Measurements from ENCODE around the gene HS6ST2.

- TF ChIP-seq REST (IDR thresholded peaks at IDR 0.05; ENCODE audit: insufficient read depth in 1 of 2, low read depth in 2 of 2, low read length in 2 of 2) (no peak), POLR2AphosphoS5 (IDR thresholded peaks at IDR 0.05; ENCODE audit: low read depth, low read length) (no peak), SIN3A (IDR thresholded peaks at IDR 0.05; ENCODE audit: borderline replicate concordance, insufficient read depth, low read length) (no peak), FOXP2 (optimal IDR thresholded peaks at IDR 0.05; ENCODE audit: borderline replicate concordance, extremely low read depth, extremely low read length, insufficient read depth) (no peak), TAF1 (IDR thresholded peaks at IDR 0.05; ENCODE audit: borderline replicate concordance, insufficient read depth, low read length) (no peak)
Observed at GRCh38 chrX:132853040-132853439, 105.4 kb downstream of the HS6ST2 start.

All from PFSK-1 (cell line).